ENCODE results near the gene CHST2.

DNA sequence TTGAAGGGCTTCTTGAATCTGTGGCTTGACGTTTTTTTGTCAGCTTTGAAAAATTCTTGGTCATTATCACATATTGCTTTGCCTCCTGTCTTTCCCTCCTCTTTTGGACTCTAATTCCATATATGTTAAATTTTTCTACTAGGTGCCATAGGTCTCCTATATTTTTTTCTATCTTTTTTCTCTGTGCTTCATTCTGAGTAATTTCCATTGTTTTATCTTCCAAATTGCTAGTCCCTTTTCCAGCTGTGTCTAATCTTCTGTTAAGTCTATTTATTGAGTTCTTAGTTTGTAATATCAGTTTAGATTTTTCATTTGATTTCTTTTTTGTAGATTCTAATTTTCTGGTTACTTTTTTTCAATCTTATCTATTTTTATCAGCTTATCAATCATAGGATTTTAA is 53.7 kb downstream of the CHST2 start:
- TF ChIP-seq, protein P1, sequence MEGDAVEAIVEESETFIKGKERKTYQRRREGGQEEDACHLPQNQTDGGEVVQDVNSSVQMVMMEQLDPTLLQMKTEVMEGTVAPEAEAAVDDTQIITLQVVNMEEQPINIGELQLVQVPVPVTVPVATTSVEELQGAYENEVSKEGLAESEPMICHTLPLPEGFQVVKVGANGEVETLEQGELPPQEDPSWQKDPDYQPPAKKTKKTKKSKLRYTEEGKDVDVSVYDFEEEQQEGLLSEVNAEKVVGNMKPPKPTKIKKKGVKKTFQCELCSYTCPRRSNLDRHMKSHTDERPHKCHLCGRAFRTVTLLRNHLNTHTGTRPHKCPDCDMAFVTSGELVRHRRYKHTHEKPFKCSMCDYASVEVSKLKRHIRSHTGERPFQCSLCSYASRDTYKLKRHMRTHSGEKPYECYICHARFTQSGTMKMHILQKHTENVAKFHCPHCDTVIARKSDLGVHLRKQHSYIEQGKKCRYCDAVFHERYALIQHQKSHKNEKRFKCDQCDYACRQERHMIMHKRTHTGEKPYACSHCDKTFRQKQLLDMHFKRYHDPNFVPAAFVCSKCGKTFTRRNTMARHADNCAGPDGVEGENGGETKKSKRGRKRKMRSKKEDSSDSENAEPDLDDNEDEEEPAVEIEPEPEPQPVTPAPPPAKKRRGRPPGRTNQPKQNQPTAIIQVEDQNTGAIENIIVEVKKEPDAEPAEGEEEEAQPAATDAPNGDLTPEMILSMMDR (IDR thresholded peaks at IDR 0.05) = no peak
- no peak for TF ChIP-seq EZH2 (IDR thresholded peaks at IDR 0.05)
